Mesenchymal stem cell (in vitro differentiated cells and primary cell): ENCODE results near the gene SEC16A.

Source experiments
- DNase-seq: peaks from one replicate; pipeline ENCODE4 v3.0.0-alpha.2; 2013
- H2AFZ ChIP-seq: one replicate; pipeline ENCODE4 v1.6.1; 2013; ENCODE audit warnings: low read depth, mild to moderate bottlenecking, control low read depth, inconsistent platforms, low read length, moderate library complexity
- H2AK5ac ChIP-seq: 2 replicates; pipeline ENCODE4 v1.6.1; 2013; ENCODE audit warnings: low read length, moderate library complexity, mild to moderate bottlenecking, inconsistent platforms; ENCODE audit not compliant: severe bottlenecking
- H2BK120ac ChIP-seq: one replicate; pipeline ENCODE4 v1.6.1; 2013; ENCODE audit warnings: low read depth, mild to moderate bottlenecking, inconsistent platforms, low read length, moderate library complexity
- H2BK12ac ChIP-seq, 2 experiments: one replicate each; pipeline ENCODE4 v1.6.1; 2013; ENCODE audit warnings: inconsistent platforms in 2 of 2, low read length in 2 of 2, mild to moderate bottlenecking in 2 of 2, moderate library complexity in 2 of 2, control low read depth in 1 of 2
- H2BK15ac ChIP-seq: one replicate; pipeline ENCODE4 v1.6.1; 2013; ENCODE audit warnings: mild to moderate bottlenecking, low read depth, inconsistent platforms; ENCODE audit not compliant: poor library complexity, severe bottlenecking
- H2BK5ac ChIP-seq: 2 replicates; pipeline ENCODE4 v1.6.1; 2013; ENCODE audit warnings: low read depth, mild to moderate bottlenecking, low read length, control low read depth, inconsistent platforms; ENCODE audit not compliant: poor library complexity, severe bottlenecking
- H3K14ac ChIP-seq, 2 experiments: one replicate each; pipeline ENCODE4 v1.6.1; 2013; ENCODE audit warnings: inconsistent platforms in 2 of 2, low read length in 2 of 2, control low read depth in 1 of 2, mild to moderate bottlenecking in 1 of 2, moderate library complexity in 1 of 2
- H3K18ac ChIP-seq, 2 experiments: one replicate each; pipeline ENCODE4 v1.6.1; 2013; ENCODE audit warnings: inconsistent platforms in 2 of 2, low read length in 2 of 2, control low read depth in 1 of 2, low read depth in 1 of 2, mild to moderate bottlenecking in 1 of 2
- H3K23ac ChIP-seq, 2 experiments: one replicate each; pipeline ENCODE4 v1.6.1; 2013; ENCODE audit warnings: inconsistent platforms in 2 of 2, low read length in 2 of 2, mild to moderate bottlenecking in 2 of 2, moderate library complexity in 2 of 2, control low read depth in 1 of 2
- H3K27ac ChIP-seq: 2 replicates; pipeline ENCODE4 v1.5.1; 2013; ENCODE audit warnings: mild to moderate bottlenecking, moderate library complexity, low read length, control low read depth, inconsistent platforms; ENCODE audit not compliant: poor library complexity, severe bottlenecking
- H3K27me3 ChIP-seq, 2 experiments: 2 replicates each; pipeline versions ENCODE4 v1.6.1 to v1.7.0; 2013; ENCODE audit warnings: low read length in 2 of 2, mild to moderate bottlenecking in 2 of 2, moderate library complexity in 2 of 2, control low read depth in 1 of 2, inconsistent platforms in 1 of 2; ENCODE audit not compliant: control insufficient read depth in 1 of 2, insufficient read depth in 1 of 2
- H3K36me3 ChIP-seq, 2 experiments: 2 replicates each; pipeline versions ENCODE4 v1.6.1 to v1.7.0; 2013; ENCODE audit warnings: low read length in 2 of 2, control low read depth in 1 of 2, inconsistent platforms in 1 of 2, low read depth in 1 of 2, mild to moderate bottlenecking in 1 of 2; ENCODE audit not compliant: insufficient read depth in 2 of 2, control insufficient read depth in 1 of 2
- H3K4ac ChIP-seq, 2 experiments: one replicate each; pipeline ENCODE4 v1.6.1; 2013; ENCODE audit warnings: inconsistent platforms in 2 of 2, low read length in 2 of 2, mild to moderate bottlenecking in 2 of 2, moderate library complexity in 2 of 2, control low read depth in 1 of 2, low read depth in 1 of 2
- H3K4me1 ChIP-seq: 2 replicates; pipeline ENCODE4 v1.6.1; 2013; ENCODE audit warnings: low read depth, low read length, control low read depth; ENCODE audit not compliant: control insufficient read depth, insufficient read depth
- H3K4me2 ChIP-seq: 2 replicates; pipeline ENCODE4 v1.6.1; 2013; ENCODE audit warnings: low read length, mild to moderate bottlenecking, inconsistent platforms; ENCODE audit not compliant: poor library complexity, severe bottlenecking
- H3K4me3 ChIP-seq, 2 experiments: 2 replicates each; pipeline versions ENCODE4 v1.5.1 to v1.7.0; 2013; ENCODE audit warnings: low read length in 2 of 2, mild to moderate bottlenecking in 2 of 2, control low read depth in 1 of 2, low read depth in 1 of 2; ENCODE audit not compliant: insufficient read depth in 1 of 2
- H3K79me1 ChIP-seq: replicated peaks from 2 replicates; pipeline ENCODE4 v1.6.1; 2013; ENCODE audit warnings: mild to moderate bottlenecking, control low read depth, low read length, inconsistent platforms; ENCODE audit not compliant: poor library complexity, severe bottlenecking
- H3K9ac ChIP-seq: 2 replicates; pipeline ENCODE4 v1.7.0; 2013; ENCODE audit warnings: mild to moderate bottlenecking, low read length, moderate library complexity
- H3K9me3 ChIP-seq: 2 replicates; pipeline ENCODE4 v1.7.0; 2013; ENCODE audit warnings: mild to moderate bottlenecking, low read length; ENCODE audit not compliant: control insufficient read depth
- H4K8ac ChIP-seq: one replicate; pipeline ENCODE4 v1.6.1; 2013; ENCODE audit warnings: inconsistent platforms, mild to moderate bottlenecking, low read length, moderate library complexity
- H4K91ac ChIP-seq: one replicate; pipeline ENCODE4 v1.6.1; 2013; ENCODE audit warnings: mild to moderate bottlenecking, low read length, inconsistent platforms
- whole genome bisulfite sequencing: methylation state at CpG from one replicate; pipeline ENCODE4 v1.1.7; 2013; ENCODE audit warnings: mixed read lengths; 5-methylcytosine and 5-hydroxymethylcytosine counted together

The SEC16A gene

GRCh38 chr9:136419092-136419420 is 63.8 kb downstream of the SEC16A start:
- Histone ChIP-seq H3K27me3 (no peaks in the 10 kb centered on the region), H3K27ac (no peak overlapping the region), H3K4me3 (no peak overlapping the region), H3K4me1 (no peaks in the 10 kb centered on the region), H4K91ac (no peak overlapping the region), H2BK120ac (no peak overlapping the region), H3K4ac (no peak overlapping the region), H4K8ac (no peak overlapping the region), H3K36me3 (peaks cover 94% of the 10 kb centered on the region in 2 experiments), H3K18ac (no peak overlapping the region), H2BK5ac (no peak overlapping the region), H3K23ac (no peak overlapping the region), H2AK5ac (no peak overlapping the region), H2BK15ac (no peak overlapping the region), H3K9ac (no peak overlapping the region), H2AFZ (no peak overlapping the region), H3K4me2 (no peak overlapping the region), H3K14ac (no peak overlapping the region), H3K9me3 (no peaks in the 10 kb centered on the region), H2BK12ac (no peak overlapping the region), H3K79me1 (peaks cover 49% of the 10 kb centered on the region)
- WGBS: 97% methylated on average over 12 of the region's 12 CpGs
- DNase-seq: no peak

- no peak overlapping the region for H3K18ac ChIP-seq
- H3K4me2 ChIP-seq: no peak overlapping the region
- H3K9ac ChIP-seq: no peak overlapping the region
- H3K36me3 ChIP-seq: peaks cover 94 to 95% of the 10 kb centered on the region in 2 experiments
- H2BK120ac ChIP-seq: no peak overlapping the region
- no peak overlapping the region for H3K4ac ChIP-seq
- no peak overlapping the region for H3K27ac ChIP-seq
- H4K91ac ChIP-seq: no peak overlapping the region
- WGBS: 95% methylated on average over 48 of the region's 48 CpGs
- H2BK5ac ChIP-seq: no peak overlapping the region
- H3K4me3 ChIP-seq: no peak overlapping the region
- H3K9me3 ChIP-seq: no peaks in the 10 kb centered on the region
- no peak overlapping the region for H2AK5ac ChIP-seq
- no peak overlapping the region for H3K23ac ChIP-seq
- no peak overlapping the region for H3K14ac ChIP-seq
- peaks cover 50% of the 10 kb centered on the region for H3K79me1 ChIP-seq
- no peak for DNase-seq
- H2AFZ ChIP-seq: no peak overlapping the region
- H4K8ac ChIP-seq: no peak overlapping the region
- no peaks in the 10 kb centered on the region for H3K27me3 ChIP-seq
- no peak overlapping the region for H2BK15ac ChIP-seq
- no peak overlapping the region for H2BK12ac ChIP-seq
- H3K4me1 ChIP-seq: no peaks in the 10 kb centered on the region
These were observed 64.4 kb downstream of the SEC16A start for GRCh38 chr9:136418182-136419091.

- Histone ChIP-seq H3K79me1 (peaks cover 42% of the 10 kb centered on the region), H2BK15ac (no peak overlapping the region), H2BK5ac (no peak overlapping the region), H3K27me3 (no peaks in the 10 kb centered on the region), H2AFZ (no peak overlapping the region), H3K9ac (no peak overlapping the region), H3K4me2 (no peak overlapping the region), H2BK12ac (no peak overlapping the region), H3K4ac (no peak overlapping the region), H3K36me3 (peaks cover 85 to 94% of the 10 kb centered on the region in 2 experiments), H2BK120ac (no peak overlapping the region), H3K9me3 (no peaks in the 10 kb centered on the region), H3K14ac (no peak overlapping the region), H3K27ac (no peak overlapping the region), H3K18ac (no peak overlapping the region), H3K4me3 (no peak overlapping the region), H4K8ac (no peak overlapping the region), H4K91ac (no peak overlapping the region), H3K4me1 (peaks cover 2% of the 10 kb centered on the region), H3K23ac (no peak overlapping the region), H2AK5ac (no peak overlapping the region)
- WGBS: 96% methylated on average over 19 of the region's 19 CpGs
- no peak for DNase-seq
These were observed 65.9 kb downstream of the SEC16A start for GRCh38 chr9:136416914-136417313.

GRCh38 chr9:136416427-136416826 is 66.4 kb downstream of the SEC16A start:
- Histone ChIP-seq H2BK120ac (no peak overlapping the region), H2BK15ac (no peak overlapping the region), H3K18ac (no peak overlapping the region), H4K8ac (no peak overlapping the region), H3K4me3 (no peak overlapping the region), H4K91ac (no peak overlapping the region), H3K4me2 (no peak overlapping the region), H3K23ac (no peak overlapping the region), H3K79me1 (peaks cover 42% of the 10 kb centered on the region), H2AFZ (no peak overlapping the region), H3K27me3 (no peaks in the 10 kb centered on the region), H2AK5ac (no peak overlapping the region), H3K36me3 (peaks cover 80 to 92% of the 10 kb centered on the region in 2 experiments), H3K4ac (no peak overlapping the region), H3K9me3 (no peaks in the 10 kb centered on the region), H3K9ac (no peak overlapping the region), H3K14ac (no peak overlapping the region), H2BK12ac (no peak overlapping the region), H3K27ac (no peak overlapping the region), H3K4me1 (peaks cover 6% of the 10 kb centered on the region), H2BK5ac (no peak overlapping the region)
- whole genome bisulfite sequencing: 96% methylated on average over 7 of the region's 8 CpGs
- no peak for DNase-seq
